ENCODE data around the gene PHC1.

DNA sequence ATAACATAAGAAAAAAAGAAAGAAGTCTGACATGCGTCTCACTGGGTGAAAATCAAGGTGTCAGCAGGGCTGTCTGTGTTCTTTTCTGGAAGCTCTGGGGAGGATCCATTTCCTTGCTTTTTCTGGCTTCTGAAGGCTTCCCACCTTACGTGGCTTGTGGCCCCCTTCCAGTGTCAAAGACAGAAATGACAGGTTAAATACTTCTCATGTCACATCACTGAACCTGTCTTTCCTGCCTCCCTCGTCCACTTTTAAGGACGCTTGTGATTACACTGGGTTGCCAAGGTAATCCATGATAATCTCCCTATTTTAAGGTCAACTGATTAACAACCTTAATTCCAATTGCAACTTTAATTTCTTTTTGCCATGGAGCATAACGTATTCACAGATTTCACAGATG is 4.6 kb upstream of the PHC1 start:
- TF ChIP-seq, protein P1, sequence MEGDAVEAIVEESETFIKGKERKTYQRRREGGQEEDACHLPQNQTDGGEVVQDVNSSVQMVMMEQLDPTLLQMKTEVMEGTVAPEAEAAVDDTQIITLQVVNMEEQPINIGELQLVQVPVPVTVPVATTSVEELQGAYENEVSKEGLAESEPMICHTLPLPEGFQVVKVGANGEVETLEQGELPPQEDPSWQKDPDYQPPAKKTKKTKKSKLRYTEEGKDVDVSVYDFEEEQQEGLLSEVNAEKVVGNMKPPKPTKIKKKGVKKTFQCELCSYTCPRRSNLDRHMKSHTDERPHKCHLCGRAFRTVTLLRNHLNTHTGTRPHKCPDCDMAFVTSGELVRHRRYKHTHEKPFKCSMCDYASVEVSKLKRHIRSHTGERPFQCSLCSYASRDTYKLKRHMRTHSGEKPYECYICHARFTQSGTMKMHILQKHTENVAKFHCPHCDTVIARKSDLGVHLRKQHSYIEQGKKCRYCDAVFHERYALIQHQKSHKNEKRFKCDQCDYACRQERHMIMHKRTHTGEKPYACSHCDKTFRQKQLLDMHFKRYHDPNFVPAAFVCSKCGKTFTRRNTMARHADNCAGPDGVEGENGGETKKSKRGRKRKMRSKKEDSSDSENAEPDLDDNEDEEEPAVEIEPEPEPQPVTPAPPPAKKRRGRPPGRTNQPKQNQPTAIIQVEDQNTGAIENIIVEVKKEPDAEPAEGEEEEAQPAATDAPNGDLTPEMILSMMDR (IDR thresholded peaks at IDR 0.05) = no peak
- TF ChIP-seq EP300 (IDR thresholded peaks at IDR 0.05) (no peak), POLR2AphosphoS5 (IDR thresholded peaks at IDR 0.05) (no peak), POLR2A (IDR thresholded peaks at IDR 0.05) (no peak)
